Measurements from ENCODE around the gene STRAP.
"Not testable (repeated sequence)": the region's sequence is repeated elsewhere in the genome, so short reads cannot be mapped to it uniquely, and the experiment has no call there.

Gene STRAP

DNA sequence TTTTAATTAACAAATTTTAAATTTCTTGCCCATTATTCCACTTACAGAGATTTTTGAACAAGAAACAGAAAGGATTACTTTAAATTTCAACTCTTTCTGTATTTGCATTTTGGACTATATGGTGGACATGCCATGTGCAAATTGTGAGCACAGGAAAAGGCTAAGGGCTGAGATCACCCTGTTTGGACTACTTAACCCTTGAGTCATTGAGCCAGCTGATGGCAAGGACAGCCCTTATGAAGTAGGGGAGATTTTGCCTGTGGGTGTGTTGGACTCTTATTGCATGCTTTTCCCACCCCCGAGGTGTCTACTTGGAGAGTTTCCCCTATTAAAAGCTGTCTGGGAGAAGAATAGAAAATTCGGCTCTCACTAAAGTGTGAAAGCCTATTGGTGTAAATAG, 46.2 kb downstream of the STRAP start:
- DNase-seq (ENCODE audit: low spot score), result no peak

DNA sequence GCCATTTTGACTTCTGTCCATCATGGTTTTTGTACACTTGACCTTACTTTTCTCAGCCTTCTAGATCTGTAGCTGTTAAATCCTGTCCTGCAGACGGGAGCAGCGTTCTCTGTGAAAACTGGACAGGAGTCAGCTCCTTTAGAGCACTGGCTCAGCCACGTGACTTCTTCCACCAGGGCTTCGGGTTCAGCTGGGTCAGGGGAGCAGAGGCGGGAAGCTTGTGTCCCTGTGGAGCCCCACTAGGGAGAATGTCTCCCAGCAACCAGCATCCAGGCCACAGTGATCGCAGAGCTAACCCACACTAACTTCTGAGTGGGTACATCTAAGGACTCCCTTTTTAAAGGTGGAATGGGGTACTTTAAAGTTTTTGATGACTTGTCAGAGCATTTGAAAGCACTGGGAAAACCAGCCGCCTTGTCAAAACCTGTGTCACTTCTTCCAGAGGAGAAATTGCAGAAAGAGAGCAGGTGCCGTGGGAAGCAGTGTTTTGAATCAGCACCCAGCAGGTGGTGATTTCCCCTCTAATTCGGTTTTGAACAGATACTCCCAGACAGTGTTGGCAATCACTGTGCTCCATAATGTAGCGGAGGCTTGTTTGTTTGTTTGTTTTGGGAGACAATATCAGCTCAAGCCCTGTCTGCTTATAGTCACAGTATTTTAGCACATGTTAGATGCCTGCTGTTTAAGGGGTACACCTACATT, 46.8 kb downstream of the STRAP start:
- peak; percentile 63 for DNase-seq (ENCODE audit: low spot score)

DNA sequence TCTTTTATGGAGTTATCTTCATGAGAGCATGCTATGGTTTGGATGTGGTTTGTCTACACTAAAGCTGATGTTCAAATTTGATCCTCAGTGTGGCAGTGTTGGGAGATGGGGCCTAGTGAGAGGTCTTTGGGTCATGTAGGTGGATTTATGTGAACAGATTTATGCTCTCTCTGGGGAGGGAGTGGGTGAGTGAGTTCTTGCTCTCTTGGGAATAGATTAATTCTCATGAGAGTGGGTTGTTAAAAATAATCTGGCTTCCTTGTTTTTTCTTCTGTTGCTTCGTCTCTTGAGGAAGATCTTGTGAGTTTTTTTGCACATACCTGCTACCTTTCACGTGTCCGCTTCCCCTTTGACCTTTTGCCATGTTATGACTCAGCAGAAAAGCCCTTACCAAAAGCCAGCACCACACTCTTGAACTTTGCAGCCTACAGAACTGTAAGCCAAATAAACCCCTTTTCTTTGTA, 49.4 kb downstream of the STRAP start:
- no peak for DNase-seq (ENCODE audit: low spot score)

DNA sequence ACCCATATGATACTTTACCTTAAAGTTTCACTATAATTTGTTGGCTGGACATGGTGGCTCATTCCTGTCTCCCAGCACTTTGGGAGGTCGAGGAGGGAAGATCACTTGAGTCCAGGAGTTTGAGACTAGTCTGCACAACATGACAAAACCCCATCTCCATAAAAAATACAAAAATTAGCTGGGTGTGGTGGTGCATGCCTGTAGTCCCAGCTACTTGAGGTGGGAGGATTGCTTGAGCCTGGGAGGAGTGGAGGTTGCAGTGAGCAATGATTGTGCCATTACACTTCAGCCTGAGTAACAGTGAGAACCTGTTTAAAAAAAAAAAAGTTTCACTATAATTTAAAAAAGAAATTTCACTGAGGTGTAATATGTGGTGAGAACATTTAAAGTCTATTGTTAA, 50.1 kb downstream of the STRAP start:
- no peak for DNase-seq (ENCODE audit: low spot score)

DNA sequence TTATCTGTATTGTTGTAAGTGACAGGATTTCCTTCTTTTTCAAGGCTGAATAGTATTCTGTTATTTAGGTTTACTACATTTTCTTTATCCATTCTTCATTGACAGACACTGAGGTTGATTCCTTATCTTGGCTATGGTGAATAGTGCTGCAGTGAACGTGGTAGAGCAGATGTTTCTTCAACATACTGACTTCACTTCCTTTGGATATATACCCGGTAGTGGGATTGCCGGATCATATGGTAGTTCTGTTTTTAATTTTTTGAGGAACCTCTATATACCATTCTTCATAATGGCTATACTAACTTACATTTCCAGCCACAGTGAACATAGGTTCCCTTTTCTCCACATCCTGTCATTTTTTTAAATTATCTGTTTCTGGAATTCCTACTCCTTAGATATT, 50.8 kb downstream of the STRAP start:
- no peak for DNase-seq (ENCODE audit: low spot score)

DNA sequence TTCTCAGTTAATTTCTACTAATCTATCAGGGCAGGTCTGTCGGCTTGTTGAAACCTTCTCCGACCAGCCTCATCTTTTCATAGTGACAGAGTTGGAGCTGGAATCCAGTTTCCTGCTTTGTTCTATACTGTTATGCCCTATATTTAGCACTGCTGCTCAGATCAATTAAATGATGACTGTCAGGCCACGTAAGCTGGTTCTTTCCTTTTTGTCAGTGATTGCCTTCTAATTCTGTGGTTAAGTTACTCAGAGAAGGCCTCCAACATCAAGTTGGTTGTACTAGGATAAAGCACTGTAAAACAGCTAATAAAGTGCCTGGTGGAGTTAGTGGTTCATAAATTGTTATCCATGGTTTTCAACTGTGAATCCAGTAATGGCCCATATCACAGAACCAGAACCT, 51.6 kb downstream of the STRAP start:
- no peak for DNase-seq (ENCODE audit: low spot score)

DNA sequence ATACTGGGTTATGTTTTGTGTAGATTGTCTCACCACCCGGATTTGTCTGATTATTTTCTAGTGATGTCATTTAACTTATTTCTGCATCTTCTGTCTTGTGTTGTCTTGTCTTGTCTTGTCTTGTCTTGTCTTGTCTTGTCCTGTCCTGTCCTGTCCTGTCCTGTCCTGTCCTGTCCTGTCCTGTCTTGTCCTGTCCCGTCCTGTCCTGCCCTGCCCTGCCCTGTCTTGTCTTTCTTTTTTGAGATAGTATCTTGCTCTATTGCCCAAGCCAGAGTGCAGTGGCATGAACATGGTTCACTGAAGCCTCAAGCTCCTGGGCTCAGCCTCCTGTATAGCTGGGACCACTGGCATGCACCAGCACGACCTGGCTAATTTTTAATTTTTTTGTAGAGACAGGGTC, 54.6 kb downstream of the STRAP start:
- no peak for DNase-seq (ENCODE audit: low spot score)

DNA sequence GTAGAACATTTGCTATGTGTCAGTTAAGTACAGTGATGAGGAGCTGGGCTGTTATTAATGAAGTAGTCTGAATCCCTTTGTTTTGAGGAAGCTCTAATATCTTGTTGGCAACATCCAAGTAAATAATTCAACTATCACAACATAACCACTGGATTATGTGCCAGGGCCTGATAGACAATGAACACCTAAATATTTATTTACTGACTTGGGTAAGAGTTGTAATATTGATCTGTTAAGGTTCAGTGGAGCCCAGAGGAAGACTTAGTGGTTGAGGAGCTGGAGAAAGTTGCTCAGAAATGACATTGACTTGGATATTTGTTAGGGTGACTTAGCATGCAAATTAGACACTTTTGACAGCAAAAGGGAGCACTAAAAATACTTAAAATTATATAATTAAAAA, 55.7 kb downstream of the STRAP start:
- no peak for DNase-seq (ENCODE audit: low spot score)

DNA sequence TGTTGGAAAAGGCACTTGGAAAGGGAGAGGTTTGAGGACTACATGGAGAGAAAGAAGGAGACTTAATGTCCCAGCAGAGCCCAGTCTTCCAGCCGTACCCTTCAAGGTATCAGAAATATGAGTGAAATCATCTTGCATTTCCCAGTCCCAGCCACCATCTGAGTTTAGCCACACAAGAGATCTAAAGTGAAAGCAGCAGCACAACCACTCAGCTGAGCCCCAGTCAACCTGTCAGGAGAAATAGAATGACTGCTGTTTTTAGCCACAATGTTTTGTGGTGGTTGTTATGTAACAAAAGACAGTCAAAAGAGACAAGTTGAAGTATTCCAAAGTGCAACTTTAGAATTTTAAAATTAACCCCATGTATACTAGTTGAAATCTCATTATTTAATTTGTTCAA, 56.9 kb downstream of the STRAP start:
- no peak for DNase-seq (ENCODE audit: low spot score)

DNA sequence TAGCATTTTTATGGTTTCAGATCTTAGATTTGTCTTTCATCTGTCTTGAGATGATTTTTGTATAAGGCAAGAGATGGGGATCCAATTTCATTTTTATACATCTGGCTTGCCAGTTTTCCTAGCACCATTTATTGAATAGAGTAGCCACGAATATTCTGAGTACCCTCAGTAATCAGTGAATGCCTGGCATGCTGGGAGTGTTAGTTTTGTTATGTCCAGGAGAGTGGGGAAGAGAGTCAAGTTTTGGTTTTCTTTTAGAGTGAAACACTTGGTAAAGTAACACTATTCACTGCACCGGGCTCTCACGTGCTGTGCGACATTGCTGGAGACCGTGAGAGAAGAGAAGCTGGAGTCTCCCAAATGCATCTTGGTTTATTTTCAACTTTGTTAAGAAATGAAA, 60.3 kb downstream of the STRAP start:
- no peak for DNase-seq (ENCODE audit: low spot score)

DNA sequence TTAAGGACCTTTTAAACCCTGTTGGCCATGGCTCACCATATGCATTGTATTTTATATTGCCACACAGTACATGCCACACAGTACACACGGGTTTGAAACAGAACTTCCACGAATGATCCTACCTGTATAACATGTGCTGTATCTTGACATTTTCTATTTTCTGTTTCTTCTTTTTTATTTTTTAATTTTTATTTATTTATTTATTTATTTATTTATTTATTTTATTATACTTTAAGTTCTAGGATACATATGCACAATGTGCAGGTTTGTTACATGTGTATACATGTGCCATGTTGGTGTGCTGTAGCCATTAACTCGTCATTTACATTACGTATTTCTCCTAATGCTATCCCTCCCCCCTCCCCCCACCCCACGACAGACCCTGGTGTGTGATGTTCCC, 61.3 kb downstream of the STRAP start:
- not testable (repeated sequence) for DNase-seq (ENCODE audit: low spot score)

DNA sequence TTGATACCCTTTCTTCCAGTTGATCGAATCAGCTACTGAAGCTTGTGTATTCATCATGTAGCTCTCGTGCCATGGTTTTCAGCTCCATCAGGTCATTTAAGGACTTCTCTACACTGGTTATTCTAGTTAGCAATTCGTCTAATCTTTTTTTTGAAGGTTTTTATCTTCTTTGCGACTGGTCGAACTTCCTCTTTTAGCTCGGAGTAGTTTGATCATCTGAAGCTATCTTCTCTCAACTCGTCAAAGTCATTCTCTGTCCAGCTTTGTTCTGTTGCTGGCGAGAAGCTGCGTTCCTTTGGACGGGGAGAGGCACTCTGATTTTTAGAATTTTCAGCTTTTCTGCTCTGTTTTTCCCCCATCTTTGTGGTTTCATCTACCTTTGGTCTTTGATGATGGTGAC, 66.3 kb downstream of the STRAP start:
- not testable (repeated sequence) for DNase-seq (ENCODE audit: low spot score)
